H1 (cell line): ENCODE results near the gene APLP1.

Source experiments
- CBX8 ChIP-seq: fragments of 300-800, 300-1000 bp; sonication (generic); IDR thresholded peaks from 2 replicates; pipeline ENCODE4 v1.7.1; 2016; ENCODE audit warnings: low read depth, low read length, borderline replicate concordance
- CHD2 ChIP-seq: IDR thresholded peaks from 2 replicates; pipeline ENCODE4 v1.6.1; 2012; ENCODE audit warnings: low read length, improper control_type of control experiment
- CTCF ChIP-seq, 3 experiments: IDR thresholded peaks; 1 replicate in 2 of 3; 2 replicates in 1 of 3; pipeline versions ENCODE4 v1.5.1 to v1.6.1; 2011; ENCODE audit warnings: low read length in 3 of 3, mild to moderate bottlenecking in 3 of 3, inconsistent platforms in 2 of 3, low read depth in 1 of 3, moderate library complexity in 1 of 3; ENCODE audit not compliant: insufficient read depth in 1 of 3; ENCODE audit errors: control extremely low read depth in 1 of 3
- EZH2 ChIP-seq: fragments of 200-600 bp; sonication (generic); IDR thresholded peaks from 2 replicates; pipeline ENCODE4 v1.7.1; 2012; ENCODE audit warnings: low read depth, mild to moderate bottlenecking, moderate library complexity, low read length, inconsistent platforms; ENCODE audit not compliant: severe bottlenecking
- KDM1A ChIP-seq: fragments of 200-600, 300-600 bp; sonication (generic); IDR thresholded peaks from 2 replicates; pipeline ENCODE4 v1.7.1; 2016; ENCODE audit warnings: mild to moderate bottlenecking, low read length, borderline replicate concordance
- MAFK ChIP-seq: IDR thresholded peaks from 2 replicates; pipeline ENCODE4 v1.6.1; 2012; ENCODE audit warnings: low read depth, mild to moderate bottlenecking, improper control_type of control experiment, low read length
- NRF1 ChIP-seq: IDR thresholded peaks from 2 replicates; pipeline ENCODE4 v1.6.1; 2011; ENCODE audit warnings: mild to moderate bottlenecking, low read depth, low read length, improper control_type of control experiment
- POLR2A ChIP-seq, 2 experiments: IDR thresholded peaks; 1 replicate in 1 of 2; 2 replicates in 1 of 2; pipeline ENCODE4 v1.6.1; 2011; ENCODE audit warnings: low read depth in 2 of 2, low read length in 2 of 2, mild to moderate bottlenecking in 2 of 2; ENCODE audit errors: control extremely low read depth in 1 of 2
- RFX5 ChIP-seq: IDR thresholded peaks from 2 replicates; pipeline ENCODE4 v1.6.1; 2011; ENCODE audit warnings: low read depth, low read length, improper control_type of control experiment, borderline replicate concordance
- ZNF274 ChIP-seq: IDR thresholded peaks from 2 replicates; pipeline ENCODE4 v1.7.0; 2012; ENCODE audit warnings: low read length, borderline replicate concordance; ENCODE audit errors: extremely low read depth

- TF ChIP-seq CHD2 (no peak), MAFK (no peak), CTCF (IDR thresholded peaks at IDR 0.05; ENCODE audit: control extremely low read depth in 1 of 3, insufficient read depth in 1 of 3, low read depth in 1 of 3, low read length in 3 of 3) (no peak), EZH2 (no peak), RFX5 (no peak), NRF1 (no peak), POLR2A (IDR thresholded peaks at IDR 0.05; ENCODE audit: control extremely low read depth in 1 of 2, low read depth in 2 of 2, low read length in 2 of 2) (no peak), KDM1A (no peak), ZNF274 (no peak), CBX8 (no peak)
Observed at GRCh38 chr19:35919306-35919705, 50.9 kb downstream of the APLP1 start.
